Right atrium auricular region (tissue), 2 donors: ENCODE data around the gene NMNAT2. TPM values are rescaled to one million over a fixed set of nuclear protein-coding genes. Genes with fewer than 3 reads are reported as not detected.

Experiments
- DNase-seq: peaks from one replicate; pipeline ENCODE4 v3.0.0-alpha.2; 2019; ENCODE audit warnings: low spot score
- H3K27ac ChIP-seq, 2 donors: fragments of 200-600 bp; sonication (generic); 1 replicate in 1 of 2; 2 replicates in 1 of 2; pipeline ENCODE4 v1.5.1; 2016 to 2019
- H3K27me3 ChIP-seq, 2 donors: fragments of 200-600 bp; sonication (generic); one replicate each; pipeline versions ENCODE4 v1.5.1 to v1.6.0; 2017 to 2019
- H3K36me3 ChIP-seq: fragments of 200-600 bp; sonication (generic); one replicate; pipeline ENCODE4 v1.5.1; 2016
- H3K4me1 ChIP-seq, 2 donors: fragments of 200-600 bp; sonication (generic); one replicate each; pipeline versions ENCODE4 v1.5.1 to v1.6.0; 2017 to 2019
- H3K4me3 ChIP-seq, 2 donors: fragments of 200-600 bp; sonication (generic); 1 replicate in 1 of 2; 2 replicates in 1 of 2; pipeline ENCODE4 v1.5.1; 2017 to 2019; ENCODE audit warnings: mild to moderate bottlenecking in 1 of 2, moderate library complexity in 1 of 2
- H3K9me3 ChIP-seq, 2 donors: fragments of 200-600 bp; sonication (generic); one replicate each; pipeline ENCODE4 v1.5.1; 2019
- total RNA-seq, 2 donors: library from RNA; depleted of rRNA; stranded (reverse); fragments of >200 nt; gene quantifications; one replicate each; pipeline ENCODE4 v1.1.0, GENCODE V29; 2016
- TF ChIP-seq, protein P1 (sequence below), 2 donors: fragments of 200-600 bp; sonication (generic); IDR thresholded peaks; one replicate each; pipeline ENCODE4 v1.5.1; 2019; ENCODE audit warnings: antibody characterized with exemption in 2 of 2

NMNAT2 gene
- total RNA-seq, 2 donors from 2014 or later: 38.6 to 40.0 TPM

DNA sequence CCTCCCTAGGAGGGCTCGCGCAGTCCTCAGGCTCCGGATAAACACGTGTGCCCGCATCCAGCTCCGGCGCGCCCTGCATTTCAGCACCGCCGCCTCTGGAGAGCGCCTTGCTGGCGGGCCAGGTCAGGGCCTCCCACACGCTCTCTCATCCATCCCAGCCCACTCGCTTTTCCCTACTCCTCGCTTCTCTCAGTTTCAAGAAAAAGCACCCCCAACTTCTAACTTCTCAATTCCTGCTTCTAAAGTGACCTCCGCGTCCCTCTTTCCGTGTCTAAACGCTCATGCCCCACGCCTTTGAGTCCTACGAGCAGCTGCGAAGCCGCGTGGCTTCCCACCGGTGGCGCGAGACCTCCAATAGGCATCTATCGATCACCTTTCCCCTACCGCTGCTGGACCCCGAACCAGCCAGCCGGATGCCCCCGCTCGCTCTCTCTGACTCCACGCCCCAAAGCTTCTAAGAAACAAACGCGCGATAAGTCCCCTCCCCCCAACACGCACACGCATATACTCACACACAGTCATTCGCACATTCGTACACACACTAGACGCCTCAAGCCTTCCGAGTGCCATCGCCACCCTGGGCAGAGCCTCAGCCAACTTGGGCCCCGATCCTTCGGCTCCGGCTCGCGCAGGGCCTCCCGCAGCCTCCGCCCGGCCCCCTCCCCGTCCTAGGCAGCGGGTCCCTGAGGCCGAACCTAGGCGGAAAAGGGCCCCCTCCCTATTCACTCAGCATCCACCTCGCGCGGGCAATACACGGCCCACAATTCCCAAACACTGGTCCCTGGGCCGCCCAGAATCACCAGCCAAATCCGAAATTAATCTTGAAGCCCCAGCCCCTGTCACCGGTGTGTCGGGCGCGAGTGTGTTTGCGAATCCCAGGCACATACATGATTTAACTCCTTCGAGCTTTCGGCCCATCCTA lies 1.1 kb downstream of the NMNAT2 start:
- no peak for DNase-seq
- Histone ChIP-seq H3K27me3 (peaks cover 0 to 4% of the 10 kb centered on the region in 2 donors), H3K27ac (peak overlapping the region; percentile 7 to 87), H3K36me3 (no peaks in the 10 kb centered on the region), H3K4me1 (peaks cover 0 to 26% of the 10 kb centered on the region in 2 donors), H3K4me3 (peak overlapping the region; percentile 55 to 63), H3K9me3 (no peaks in the 10 kb centered on the region)
- TF ChIP-seq, protein P1, sequence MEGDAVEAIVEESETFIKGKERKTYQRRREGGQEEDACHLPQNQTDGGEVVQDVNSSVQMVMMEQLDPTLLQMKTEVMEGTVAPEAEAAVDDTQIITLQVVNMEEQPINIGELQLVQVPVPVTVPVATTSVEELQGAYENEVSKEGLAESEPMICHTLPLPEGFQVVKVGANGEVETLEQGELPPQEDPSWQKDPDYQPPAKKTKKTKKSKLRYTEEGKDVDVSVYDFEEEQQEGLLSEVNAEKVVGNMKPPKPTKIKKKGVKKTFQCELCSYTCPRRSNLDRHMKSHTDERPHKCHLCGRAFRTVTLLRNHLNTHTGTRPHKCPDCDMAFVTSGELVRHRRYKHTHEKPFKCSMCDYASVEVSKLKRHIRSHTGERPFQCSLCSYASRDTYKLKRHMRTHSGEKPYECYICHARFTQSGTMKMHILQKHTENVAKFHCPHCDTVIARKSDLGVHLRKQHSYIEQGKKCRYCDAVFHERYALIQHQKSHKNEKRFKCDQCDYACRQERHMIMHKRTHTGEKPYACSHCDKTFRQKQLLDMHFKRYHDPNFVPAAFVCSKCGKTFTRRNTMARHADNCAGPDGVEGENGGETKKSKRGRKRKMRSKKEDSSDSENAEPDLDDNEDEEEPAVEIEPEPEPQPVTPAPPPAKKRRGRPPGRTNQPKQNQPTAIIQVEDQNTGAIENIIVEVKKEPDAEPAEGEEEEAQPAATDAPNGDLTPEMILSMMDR (IDR thresholded peaks at IDR 0.05): peak in 1 of 2 donors; percentile 17

DNA sequence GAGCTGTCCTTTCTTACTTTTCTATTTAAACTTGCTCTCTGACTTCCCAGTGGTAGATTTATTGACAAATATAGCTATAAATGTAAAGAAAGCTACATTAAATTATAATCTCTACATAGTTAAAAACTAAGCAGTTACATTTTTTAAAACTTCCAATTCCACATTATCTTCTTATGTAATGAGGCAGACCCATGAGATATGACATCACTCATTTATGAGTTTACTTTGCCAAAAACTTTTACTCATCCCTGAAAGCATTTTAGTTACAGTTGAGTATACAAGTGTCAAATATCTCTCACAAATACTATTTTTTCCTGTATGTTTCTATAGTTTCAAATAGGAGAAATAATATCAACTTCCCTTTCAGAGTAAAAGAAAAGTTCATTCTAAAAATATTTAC lies 3.8 kb downstream of the NMNAT2 start:
- TF ChIP-seq, protein P1 (IDR thresholded peaks at IDR 0.05): no peak

DNA sequence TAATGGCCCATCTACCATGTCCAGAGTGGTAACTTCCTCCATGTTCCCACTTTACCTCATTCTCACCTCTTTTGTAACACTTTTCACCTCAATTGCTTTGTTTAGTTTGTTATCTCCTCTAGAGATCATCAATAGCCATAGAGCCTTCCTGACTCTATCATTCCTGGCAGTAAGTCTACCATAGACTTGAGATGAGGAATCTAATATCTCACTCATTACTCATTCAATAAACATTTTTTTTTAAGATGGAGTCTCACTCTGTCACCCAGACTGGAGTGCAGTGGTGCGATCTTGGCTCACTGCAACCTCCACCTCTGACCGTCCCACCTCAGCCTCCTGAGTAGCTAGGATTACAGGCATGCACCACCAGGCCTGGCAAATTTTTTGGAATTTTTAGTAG lies 7.1 kb downstream of the NMNAT2 start:
- H3K4me3 ChIP-seq: no peak overlapping the region
- no peaks in the 10 kb centered on the region for H3K36me3 ChIP-seq
- peaks cover 0 to under 1% of the 10 kb centered on the region in 2 donors for H3K4me1 ChIP-seq
- no peaks in the 10 kb centered on the region for H3K27me3 ChIP-seq
- DNase-seq: no peak
- TF ChIP-seq, protein P1 (IDR thresholded peaks at IDR 0.05): no peak
- H3K9me3 ChIP-seq: no peaks in the 10 kb centered on the region
- no peak overlapping the region for H3K27ac ChIP-seq

More for the DNA sequence above, 3.8 kb downstream of the NMNAT2 start:
- H3K4me1 ChIP-seq: peaks cover 0 to 26% of the 10 kb centered on the region in 2 donors
- H3K4me3 ChIP-seq: no peak overlapping the region
- no peak overlapping the region for H3K27ac ChIP-seq
- DNase-seq: no peak
- H3K36me3 ChIP-seq: no peaks in the 10 kb centered on the region
- H3K27me3 ChIP-seq: peaks cover 0 to 4% of the 10 kb centered on the region in 2 donors
- H3K9me3 ChIP-seq: no peaks in the 10 kb centered on the region

DNA sequence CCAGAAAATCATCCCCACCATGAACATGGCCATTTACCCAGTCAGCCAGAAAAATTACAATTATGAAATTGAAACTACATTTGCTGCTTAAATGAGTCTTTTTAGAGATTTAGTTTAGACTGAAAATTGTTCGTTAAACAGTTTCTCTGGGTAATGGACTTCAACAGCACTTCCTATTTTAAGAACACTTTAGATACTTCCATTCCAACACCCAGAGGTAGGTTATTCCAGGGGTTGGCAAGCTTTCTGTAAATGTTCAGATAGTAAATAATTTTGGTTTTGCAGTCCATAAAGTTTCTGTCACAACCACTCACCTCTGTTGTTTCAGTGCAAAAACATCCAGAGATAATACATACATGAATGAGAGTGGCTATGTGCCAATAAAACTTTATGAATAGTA lies 10.2 kb downstream of the NMNAT2 start:
- Histone ChIP-seq H3K4me1 (no peaks in the 10 kb centered on the region), H3K27me3 (no peaks in the 10 kb centered on the region), H3K9me3 (no peaks in the 10 kb centered on the region), H3K27ac (peak overlapping the region; percentile 63 to 88), H3K4me3 (no peak overlapping the region), H3K36me3 (no peaks in the 10 kb centered on the region)
- TF ChIP-seq, protein P1 (IDR thresholded peaks at IDR 0.05): no peak
- DNase-seq: no peak

DNA sequence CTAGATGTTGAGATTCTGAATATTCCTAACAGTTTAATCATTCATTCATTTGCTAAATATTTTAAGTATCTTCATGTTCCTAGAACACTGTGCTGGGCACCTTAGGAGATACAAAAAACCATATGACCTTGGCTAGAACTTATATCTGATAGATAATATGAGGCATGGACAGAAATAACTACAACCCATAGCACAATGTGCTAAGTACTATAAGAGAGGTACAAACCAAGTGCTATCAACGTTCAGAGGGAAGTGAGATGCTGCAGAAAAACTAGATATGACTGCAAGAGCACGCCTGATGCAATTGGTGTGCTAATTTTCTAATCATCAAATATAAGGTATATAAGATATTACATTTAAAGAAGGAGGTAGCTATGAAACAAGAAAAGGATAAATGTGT lies 10.7 kb downstream of the NMNAT2 start:
- Histone ChIP-seq H3K4me3 (no peak overlapping the region), H3K27ac (peak overlapping the region; percentile 63 to 88), H3K27me3 (no peaks in the 10 kb centered on the region), H3K4me1 (no peaks in the 10 kb centered on the region), H3K9me3 (no peaks in the 10 kb centered on the region), H3K36me3 (no peaks in the 10 kb centered on the region)
- DNase-seq: no peak
- TF ChIP-seq, protein P1 (IDR thresholded peaks at IDR 0.05): no peak
